ENCODE measurements around the gene DLL1.
A peak's percentile ranks its signal among the peaks of the same experiment; 100 is the strongest.
"Not testable (repeated sequence)": the region's sequence is repeated elsewhere in the genome, so short reads cannot be mapped to it uniquely, and the experiment has no call there.

Gene DLL1

DNA sequence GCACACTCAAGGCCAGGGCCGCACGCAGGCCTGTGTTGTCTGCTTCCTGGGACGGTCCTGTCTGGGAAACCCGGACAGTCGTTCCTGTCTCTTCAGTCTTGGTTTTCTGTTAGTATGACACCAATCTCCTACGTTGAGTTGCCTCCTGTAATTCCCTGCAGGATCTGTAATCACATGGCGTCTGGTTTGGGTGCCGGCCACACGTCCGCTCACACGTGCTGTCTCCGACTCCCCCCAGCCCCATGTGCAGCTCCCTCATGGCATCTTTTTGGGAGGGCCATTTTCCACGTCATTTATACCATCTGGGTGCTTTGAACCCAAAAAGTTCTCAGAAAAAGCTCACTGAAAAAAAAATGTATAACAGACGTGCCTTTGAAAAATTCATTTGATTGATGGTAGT, 23.2 kb downstream of the DLL1 start:
- no peak for DNase-seq

DNA sequence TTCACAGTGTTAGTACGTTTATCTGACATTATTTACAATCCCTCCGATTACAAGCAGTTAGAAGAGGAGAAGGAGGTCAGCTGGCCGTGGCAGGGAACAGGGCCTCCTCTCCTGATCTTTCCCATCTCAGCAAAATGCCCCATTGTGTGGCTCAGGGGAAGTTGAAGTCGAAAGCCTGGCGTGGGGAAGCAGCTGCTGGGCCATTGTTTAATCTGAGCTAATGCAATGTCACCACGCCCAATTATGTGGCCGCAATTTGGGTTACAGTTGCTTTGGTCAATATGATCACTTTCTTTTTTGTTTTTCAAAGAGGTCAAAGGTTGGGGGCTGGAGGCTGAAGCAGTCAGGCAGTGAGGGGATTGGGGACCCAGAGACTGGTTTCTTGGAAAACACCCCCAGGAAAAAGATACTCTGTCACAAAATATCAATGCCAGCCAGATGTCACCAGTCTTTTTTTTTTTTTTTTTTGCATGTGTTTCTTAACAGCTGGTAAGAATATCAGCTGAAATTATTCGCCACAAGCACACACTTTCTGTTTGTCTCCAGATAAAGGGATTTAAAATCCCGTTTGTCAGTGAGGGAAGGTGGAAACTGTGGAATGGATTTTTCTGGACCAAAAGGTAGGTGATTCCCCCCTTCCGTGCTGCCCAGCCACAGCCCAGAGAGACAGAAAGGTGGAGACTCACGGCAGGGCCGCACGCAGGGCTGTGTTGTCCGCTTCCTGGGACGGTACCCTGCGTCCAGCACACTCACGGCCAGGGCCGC, 24.6 kb downstream of the DLL1 start:
- no peak for DNase-seq

DNA sequence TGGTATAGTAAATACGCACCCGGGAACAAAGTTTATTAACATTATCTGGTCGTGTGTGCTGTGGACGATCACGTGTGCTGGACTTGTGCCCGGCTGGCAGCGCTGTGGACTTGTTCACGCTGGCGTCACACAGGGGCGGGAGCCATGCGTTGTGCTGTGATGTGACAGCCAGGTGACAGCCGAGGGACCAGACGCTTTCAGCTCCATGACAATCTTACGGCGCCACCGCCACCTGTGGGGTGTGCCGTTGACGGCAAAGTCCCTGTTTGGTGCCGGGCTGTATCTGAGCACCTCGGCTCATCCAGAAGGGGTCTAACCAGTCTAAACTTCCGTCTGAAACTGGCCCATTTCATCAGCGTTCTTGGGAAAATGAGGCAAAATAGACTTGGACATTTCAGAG, 25.2 kb downstream of the DLL1 start:
- no peak for DNase-seq

GRCh38 chr6:170264644-170265043, 26.2 kb downstream of the DLL1 start:
- DNase-seq: not testable (repeated sequence)

DNA sequence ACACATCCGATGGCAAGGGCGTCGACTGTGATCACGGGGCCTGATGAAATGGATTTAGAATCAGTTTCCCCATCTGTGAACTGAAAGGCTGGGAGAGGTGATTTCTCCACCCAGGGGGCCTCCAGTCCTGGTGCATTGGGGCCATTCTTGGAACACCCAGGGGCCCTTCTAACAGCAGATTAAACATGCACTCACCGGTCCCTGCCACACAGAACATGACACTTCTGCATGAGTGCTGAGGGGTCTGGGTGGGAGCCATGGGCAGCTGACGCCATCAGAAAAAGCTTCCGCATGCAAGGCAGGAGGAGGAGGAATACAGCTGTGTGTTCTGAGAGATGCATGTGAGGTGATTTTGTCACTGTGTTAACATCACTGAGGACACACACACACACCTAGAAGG, 26.8 kb downstream of the DLL1 start:
- DNase-seq: no peak

DNA sequence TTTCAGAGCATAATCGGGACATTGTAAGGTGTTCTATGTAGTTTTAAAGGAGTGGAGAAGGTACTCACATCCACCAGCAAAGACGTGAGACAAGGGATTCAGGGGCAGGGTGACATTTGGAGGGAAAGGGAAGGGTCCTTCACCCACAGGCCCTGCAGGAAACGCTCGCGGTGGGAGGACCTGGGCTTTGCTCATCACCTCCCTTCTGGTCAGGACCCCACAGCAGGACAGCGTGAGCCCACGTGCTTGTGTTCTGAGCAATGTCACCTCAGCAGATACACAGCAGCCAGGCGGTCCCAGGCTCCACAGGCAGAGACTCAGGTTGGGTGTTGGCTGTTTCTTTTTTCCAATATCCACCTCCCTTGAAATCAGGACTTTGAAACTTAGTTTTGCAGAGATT, 27.5 kb downstream of the DLL1 start:
- no peak for DNase-seq

GRCh38 chr6:170262489-170263088, 28.3 kb downstream of the DLL1 start:
- no peak for DNase-seq

GRCh38 chr6:170261643-170262488, 29.0 kb downstream of the DLL1 start:
- DNase-seq: no peak

GRCh38 chr6:170260686-170261085, 30.2 kb downstream of the DLL1 start:
- no peak for DNase-seq

DNA sequence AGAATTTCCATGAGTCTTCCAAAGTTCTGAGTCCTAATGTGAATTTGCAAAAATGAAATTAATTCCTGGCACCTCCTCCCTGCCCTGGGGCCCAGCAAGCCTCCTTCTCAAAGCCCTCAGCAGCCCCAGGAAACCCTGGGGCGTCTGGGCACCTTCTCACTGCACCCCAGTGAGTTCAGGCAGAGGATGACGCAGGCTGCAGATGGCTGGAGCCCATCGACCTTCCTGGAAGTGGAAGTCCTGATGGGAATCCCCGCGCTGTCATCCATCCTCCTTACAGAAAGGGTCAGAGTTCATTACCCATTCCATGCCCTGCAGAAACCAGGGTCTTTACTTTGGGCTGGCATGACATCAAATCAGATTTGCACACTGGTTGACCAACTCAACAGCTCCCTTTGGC, 31.6 kb downstream of the DLL1 start:
- DNase-seq: no peak

- DNase-seq: no peak
Observed at GRCh38 chr6:170258407-170258806, 32.5 kb downstream of the DLL1 start.

- no peak for DNase-seq
Observed at GRCh38 chr6:170257376-170257775, 33.5 kb downstream of the DLL1 start.

- DNase-seq: no peak
Observed at GRCh38 chr6:170256641-170257040, 34.2 kb downstream of the DLL1 start.

DNA sequence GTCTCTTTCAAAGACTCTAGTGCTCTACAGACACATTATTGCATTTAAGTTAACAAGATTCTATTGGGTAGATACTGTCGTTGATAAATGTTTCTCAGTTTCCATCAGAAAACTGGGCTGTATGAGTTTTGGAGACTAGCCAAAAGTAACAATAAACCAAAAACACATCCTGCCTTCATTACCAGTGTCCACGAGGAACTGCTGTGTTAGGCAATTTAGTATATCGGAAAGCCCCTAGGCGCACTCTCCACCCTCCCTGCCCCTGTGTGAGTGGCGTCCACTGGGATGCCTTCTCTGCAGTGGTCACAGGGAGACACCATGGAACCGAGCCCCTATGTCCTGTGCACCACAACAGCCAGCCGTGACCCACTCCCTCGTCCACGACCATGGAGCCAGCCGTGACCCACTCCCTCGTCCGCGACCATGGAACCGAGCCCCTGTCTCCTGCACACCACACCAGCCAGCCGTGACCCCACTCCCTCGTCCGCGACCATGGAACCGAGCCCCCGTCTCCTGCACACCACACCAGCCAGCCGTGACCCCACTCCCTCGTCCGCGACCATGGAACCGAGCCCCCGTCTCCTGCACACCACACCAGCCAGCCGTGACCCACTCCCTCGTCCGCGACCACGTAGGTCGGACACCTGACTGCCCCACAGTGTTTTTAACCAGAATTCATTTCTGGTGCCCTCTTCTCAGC, 35.3 kb downstream of the DLL1 start:
- no peak for DNase-seq

- DNase-seq: no peak
Observed at GRCh38 chr6:170254315-170255213, 36.3 kb downstream of the DLL1 start.

DNA sequence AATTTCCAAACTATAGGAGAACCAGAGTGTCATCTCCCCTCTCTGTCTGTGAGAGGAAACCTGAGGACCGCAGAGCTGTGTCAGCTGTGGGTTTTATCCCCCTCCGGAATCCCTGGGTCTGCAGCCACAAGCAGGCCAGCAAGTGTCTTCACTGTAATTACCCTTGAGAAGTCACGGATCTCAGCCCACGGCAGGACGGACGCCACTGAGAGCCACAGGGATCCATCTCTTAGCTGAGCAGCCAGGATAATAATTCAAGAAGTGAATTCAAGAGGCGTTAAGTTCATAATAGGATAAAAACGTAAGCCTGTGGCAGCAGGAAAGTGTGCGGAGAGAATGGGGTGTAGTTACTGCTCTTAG, 37.0 kb downstream of the DLL1 start:
- DNase-seq: peak; percentile 35

- DNase-seq: peak; percentile 35
Observed at GRCh38 chr6:170253226-170253909, 37.5 kb downstream of the DLL1 start.

- no peak for DNase-seq
Observed at GRCh38 chr6:170251776-170252571, 38.9 kb downstream of the DLL1 start.

DNA sequence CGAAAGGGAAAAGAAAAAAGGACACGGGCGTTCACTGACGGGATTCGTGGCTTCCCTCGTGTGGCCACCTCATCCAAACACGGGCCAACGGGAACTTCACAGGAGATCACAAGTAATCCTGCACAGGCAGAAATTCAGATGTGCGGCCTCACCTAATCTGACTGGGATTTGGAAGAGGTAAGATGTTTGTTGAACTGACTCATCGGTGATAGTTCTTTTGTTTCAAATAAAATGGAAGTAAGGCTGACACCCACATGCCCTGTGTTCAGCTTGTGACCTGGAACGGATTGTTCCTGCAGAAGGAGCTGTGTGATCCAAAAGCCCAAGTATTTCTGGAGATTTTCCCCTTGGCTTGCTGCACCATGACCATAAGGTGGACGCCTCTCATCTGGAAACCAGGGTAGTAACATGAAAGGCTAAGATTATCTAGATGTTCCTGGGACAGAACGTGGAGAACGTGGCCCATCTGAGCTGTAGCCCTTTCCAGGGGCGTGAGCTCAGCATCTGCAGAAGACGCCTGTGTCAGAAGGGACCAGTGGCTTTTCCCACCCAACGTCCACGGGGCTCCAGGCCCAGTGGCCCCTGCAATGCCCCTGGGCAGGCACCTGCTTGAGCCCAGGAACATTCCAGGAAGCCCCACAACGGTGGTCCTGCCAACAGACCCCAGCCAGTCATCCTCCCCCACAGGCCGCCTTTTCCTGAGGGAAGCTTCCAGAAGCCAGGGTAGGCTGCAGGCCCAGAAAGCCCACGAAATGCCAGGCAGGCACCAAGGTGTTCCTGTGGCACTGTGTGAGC, 39.7 kb downstream of the DLL1 start:
- DNase-seq: no peak

DNA sequence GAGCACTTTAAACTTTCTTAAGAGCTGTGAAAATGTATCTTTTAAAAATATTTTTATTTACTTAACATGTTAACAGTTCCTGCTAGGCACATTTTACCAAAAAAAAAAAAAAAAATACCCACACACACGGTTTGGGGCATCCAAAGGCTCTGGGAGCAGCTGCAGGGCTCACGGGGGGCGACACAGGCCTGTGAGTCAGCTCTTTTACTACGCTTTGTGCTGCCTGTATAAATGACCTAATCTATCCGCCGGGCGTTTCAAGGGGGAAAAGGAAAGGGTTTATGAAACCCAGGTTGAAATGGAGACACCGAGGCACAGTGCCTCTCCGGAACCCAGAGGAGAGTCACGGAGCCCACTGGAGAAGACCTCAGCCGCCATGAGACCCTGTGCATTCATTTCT, 40.4 kb downstream of the DLL1 start:
- no peak for DNase-seq

All from DMS79 (cell line).